HL-60/S4 treated with phorbol 12-myristate 13-acetate at 8.2 ng/mL for 4 days and 3 days (cell line): ENCODE results near the gene MRPL27.

Experiments
- in situ Hi-C: fragments of 300-500 bp; cut with MboI; formaldehyde crosslinking; loops from 2 replicates; pipeline ENCODE4 v1.15.0; 2022; ENCODE audit warnings: low sequenced_read_pairs

The MRPL27 gene

DNA sequence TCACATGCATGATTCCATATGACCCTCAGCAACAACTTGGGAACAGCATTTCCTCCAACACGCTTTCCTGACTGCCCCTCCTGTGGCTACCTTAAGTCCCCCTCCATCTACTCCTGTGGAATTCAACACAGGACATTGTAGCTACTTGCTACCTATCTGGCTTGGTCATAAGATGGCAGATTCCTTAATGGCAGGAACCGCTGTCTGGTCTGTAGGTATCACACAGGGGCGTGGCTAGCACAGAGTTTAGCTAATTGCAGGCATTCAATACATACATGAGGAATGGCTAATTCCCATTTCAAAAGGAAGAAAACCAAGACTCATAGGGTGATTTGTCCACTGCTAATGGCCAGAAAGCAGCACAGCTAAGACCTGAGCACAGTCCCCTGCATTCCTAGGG, 15.7 kb upstream of the MRPL27 start:
- in situ Hi-C loops, result no loop called here

DNA sequence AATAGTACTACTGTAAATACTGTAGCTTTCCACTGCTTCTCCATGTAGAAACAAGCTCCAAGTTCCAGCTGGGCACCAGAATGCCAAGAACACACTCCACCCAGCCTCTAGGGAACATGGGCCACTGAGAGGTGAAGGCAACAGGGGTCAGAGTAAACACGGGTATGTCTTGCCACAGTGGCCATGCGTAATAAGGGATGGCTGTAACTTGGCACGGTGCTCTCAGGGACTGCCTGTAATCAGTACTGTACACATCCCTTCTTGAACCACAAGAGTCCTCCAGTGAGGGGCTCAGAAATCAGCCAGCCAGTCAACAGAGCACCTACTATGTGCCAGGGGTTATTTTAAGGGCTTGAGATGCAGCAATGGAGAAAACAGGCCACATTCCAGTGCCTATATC, 13.5 kb upstream of the MRPL27 start:
- in situ Hi-C loops, result no loop called here

DNA sequence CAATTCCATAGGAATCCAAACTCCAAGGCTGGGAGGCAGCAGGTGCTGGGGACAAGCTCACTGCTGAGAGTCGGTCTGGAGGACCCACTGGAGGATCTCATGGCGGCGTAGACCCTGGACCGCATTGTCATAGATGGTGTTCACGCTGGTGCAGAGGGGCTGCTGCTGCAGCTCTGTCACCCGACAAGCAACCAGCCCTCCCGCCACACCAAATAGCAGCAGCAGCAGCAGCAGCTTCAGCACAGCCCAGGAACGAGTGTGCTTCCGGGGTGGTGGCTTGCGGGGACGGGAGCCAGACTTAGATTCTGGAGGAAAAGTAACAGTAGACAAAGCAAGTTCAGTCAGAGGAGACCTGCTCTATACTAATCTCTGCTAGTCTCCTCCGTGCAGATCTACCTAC, 9.9 kb upstream of the MRPL27 start:
- in situ Hi-C loops, result no loop called here

DNA sequence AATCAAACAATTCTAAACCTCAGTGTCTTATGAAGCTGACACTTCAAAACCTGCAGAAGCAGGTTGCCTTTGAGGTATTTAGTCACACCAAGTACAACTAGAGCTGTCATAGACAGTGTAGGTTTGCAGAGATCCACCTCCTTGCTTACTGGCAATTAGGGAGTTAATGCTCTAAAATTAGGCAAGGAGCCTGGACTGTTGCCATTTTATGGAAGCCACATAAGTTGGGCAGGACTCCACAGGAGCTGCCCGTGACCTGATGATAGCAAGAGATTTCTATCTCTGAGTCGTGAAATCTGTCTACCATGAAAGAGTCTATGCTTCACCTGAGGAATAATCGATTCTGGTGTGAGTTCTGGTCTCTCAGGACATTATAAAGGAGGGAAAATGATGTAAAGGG, 8.9 kb upstream of the MRPL27 start:
- in situ Hi-C loops, result no loop called here

DNA sequence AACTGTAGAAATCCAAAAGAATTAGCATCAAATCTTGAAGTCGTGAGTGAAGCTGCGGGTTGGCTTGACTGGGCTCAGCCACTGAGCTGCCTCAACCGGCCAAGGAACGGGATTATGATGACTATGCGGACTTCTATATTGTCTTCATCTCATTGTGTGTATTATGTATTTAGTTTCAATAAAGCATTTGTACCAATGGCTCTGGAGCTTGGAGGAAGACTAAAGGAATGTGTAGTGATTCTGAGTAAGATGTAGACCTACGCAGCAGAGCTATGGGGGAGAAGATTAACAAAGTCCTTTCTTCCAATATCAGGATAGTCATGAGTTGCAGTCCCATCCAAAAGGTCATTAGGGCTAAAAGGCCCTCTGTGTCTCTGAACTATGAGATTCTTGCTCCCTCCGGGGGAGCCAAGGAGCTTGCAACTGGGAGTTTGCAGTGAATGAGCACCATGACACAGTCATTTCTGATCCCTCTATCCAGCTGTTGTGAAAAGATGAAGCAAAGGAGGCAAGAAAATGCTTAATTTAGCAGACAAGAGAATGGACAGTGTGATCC, 8.4 kb upstream of the MRPL27 start:
- in situ Hi-C loops, result no loop called here

DNA sequence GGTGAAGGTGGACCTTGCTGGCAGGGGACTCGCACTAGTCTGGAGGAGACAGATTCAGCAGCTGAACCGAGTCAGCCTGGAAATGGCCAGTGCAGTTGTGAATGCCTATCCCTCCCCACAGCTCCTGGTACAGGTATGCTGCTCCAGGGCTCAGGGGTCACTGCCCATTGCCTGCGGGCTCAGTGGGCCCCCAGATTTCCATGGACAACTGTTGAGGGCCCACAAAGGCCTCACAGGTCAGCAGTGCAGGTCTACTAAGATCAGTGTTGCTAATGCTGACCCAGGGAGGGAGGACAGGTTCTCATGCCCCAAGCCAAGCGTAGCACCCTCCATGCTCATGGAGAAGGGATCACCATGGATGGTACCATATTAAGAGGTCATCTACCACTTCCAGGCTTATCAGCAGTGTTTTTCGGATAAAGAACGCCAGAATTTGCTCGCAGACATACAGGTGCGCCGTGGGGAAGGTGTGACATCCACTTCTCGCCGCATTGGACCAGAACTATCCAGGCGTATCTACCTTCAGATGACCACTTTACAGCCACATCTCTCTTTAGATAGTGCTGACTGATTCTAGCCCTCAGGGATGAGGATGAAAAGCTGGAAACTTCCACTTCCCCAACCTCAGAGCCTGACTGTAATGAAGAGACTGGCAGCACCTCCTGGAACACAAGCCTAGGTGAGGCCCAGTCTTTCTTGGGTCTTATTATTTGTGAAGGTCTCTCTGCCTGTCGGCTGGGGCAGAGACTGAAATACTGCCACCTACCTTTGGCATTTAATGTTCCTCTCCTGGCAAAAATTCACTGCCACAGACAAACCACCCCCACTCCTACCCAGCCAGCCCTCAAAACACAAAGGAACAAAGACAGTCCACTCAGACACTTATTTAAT, 7.6 kb upstream of the MRPL27 start:
- in situ Hi-C loops, result no loop called here

DNA sequence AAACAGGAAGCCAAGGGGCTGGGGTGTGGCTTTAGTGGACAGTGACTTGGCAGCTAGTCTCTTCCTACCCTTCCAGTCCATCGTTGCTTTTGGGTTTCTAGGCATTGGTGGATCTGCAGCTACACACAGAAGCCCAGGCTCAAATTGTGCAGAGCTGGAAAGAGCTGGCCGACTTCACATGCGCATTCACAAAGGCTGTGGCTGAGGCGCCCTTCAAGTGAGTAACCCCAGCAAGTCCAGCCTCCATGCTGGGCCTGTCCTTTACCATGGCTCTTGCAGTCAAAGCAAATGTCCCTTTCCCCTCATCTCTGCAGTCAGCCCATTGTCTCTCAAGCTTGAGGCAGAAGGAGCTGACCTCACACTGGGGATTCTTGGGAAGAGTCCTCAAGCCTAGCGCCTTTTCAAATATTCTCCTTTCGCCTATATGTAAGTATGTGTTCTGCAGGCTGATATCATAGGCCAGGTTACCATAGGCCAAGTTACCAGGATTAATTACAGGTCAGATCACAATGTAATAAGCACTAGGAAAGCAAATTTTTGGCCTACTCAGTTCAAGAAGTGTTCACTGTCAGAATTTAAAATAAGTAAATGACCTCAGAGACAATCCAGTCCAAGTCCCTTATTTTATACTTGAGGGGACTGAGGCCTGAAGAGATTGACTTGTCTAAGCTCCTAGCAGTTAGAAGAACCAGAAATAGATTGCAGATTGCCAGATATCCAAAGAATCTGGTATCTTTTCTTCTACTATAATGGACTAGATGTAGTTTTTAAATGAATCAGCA, 6.6 kb upstream of the MRPL27 start:
- in situ Hi-C loops, result no loop called here

DNA sequence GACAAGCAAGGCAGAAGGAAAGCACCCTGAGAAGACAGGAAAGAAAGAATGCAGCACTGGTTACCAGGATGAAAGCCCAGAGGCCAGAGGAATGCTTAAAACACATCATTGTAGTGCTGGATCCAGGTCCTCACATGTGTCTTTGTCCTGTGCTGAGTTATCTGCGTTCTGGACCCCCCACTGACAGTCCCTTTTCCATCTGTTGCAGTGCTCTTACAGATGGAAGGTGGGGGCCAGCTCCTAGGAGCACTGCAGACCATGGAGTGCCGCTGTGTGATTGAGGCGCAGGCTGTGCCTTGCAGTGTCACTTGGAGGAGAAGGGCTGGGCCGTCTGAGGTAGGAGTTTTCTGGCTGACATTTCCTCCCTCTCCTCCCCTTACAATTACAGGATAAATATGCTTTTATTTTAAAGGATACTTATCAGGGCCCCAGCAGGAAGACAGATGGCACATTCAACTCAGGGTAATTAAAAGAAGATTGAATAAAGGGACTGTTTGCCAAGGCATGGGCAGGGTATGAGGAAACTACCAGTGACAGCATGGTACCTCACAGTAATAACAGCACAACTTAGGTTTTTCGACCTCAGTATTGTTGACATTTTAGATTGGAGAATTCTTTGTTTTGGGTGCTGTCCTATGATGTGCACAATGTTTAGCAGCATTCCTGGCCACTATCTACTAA, 3.0 kb upstream of the MRPL27 start:
- in situ Hi-C loops, result no loop called here

DNA sequence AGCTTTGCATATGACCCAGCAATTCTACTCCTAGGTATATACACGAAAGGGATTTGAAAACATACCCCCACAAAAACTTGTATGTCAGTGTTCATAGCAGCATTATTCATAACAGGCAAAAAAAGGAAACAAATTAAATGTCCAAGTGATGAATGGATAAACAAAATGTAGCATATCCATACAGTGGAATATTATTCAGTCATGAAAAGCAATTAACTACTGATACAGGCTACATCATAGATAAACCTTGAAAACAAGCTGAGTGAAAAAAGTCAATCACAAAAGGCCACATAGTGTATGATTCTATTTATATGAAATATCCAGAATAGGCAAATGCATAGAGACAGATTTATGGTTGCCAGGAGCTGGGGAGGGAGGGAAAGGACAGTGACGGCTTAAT, 721 bp upstream of the MRPL27 start:
- in situ Hi-C loops, result no loop called here

DNA sequence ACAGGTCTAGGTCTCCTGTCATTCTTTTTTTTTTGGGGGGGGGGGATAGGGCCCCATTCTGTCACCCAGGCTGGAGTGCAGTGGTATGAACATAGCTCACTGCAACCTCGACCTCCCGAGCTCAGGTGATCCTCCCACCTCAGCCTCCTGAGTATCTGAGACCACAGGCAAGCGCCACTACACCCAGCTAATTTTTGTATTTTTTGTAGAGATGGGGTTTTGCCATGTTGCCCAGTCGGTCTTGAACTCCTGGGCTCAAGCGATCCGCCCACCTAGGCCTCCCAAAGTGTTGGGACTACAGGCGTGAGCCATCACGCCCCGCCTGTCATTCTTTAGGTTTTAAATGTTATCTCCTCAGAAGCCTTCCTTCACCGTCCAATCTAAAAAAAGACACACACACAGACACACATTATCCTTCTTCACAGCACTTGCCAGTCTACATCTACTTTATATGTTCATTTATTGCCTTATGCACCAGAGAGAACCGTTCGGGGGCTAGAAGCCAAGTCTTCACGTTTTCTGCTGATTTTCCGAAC, 694 bp downstream of the MRPL27 start:
- in situ Hi-C loops, result no loop called here

DNA sequence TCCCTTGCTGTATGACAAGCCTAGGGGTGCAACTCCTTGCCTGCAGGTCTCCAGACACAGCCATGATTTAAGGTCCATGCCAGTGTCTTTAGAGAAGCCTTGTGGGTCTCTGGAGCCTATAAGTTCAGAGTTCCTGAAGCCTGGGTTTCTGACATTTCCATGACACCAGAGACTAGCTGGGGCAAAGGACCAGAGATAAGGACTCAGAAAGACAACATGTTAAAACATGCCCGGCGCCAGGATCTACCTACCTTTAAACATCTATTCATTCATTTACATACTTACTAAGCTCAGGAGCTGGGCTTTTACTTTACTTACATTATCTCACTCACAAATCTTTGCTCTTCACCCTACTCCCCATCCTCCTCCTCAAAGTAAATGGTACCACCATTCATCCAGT, 1.5 kb downstream of the MRPL27 start:
- in situ Hi-C loops, result no loop called here

DNA sequence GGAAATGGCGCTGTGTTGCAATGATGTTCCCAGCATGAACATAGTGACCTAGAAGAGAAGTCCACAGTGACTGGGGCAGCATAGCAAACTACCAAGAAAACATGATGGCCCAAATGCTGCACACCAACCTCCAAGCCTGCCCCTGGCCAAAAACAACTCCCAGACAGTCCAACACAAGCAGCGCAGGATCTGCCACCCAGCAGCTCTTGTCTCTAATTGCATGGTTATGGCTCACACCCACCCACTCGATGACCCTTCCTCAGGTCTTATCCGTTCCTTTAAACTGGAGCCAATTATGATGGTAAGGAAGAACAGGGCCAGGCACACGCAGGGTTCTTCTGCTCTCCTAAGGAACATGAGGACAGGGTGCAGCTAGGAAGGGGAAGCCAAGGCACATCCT, 2.9 kb downstream of the MRPL27 start:
- in situ Hi-C loops, result no loop called here

DNA sequence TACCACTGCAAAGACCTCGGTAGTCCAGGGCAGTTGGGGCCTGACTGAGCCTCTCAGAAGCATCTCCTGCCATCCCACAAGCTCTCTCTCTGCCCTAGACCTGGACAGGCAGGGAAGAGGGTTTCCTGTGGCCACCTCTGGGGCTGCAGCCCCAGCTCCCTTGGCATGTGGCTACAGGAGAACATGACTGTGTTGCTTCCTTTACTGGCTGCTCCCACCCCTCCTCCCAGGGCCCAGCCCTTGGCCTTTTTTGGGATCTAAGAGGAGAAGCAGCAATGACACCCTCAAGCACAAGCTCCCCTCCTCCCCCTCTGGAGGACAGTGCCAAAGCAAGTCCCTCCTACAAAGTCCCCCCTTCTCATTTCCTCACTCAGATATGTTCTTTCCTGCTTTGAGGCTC, 5.6 kb downstream of the MRPL27 start:
- in situ Hi-C loops, result no loop called here

DNA sequence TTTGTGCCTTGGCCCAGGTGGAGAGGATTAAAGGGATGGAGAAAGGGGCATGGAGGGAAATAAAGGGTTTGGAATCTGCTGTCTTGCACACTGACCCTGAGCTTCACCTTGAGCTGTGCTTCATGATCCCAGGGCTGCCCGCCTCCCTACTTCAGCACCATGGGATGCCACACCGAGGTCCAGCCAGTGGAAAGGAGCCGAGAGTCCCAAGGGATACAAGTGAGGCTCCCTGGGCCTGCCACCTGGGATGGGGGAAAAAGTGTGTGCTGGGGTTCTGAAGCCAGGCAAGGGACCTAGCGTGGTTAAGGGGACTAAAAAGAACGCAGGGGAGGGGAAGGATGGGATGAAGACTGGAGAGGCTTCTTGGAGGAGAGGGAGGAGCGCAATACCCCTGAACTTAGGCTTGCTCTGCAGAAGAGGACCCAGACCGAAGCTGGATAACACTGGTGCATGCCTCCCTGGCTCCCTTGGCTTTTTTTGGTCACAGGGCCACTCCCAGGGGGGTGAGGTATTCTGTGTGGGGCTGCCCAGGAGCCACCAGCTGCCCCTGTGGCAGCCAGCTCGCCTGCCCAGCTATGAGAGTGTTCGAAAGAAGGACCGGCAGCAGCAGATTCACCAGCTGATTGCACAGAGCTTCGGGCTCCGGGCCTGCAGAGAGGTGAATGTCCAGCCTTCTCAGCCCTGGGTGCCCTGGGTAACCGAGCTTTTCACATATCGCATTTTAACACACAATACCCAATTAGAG, 7.2 kb downstream of the MRPL27 start:
- in situ Hi-C loops, result no loop called here

DNA sequence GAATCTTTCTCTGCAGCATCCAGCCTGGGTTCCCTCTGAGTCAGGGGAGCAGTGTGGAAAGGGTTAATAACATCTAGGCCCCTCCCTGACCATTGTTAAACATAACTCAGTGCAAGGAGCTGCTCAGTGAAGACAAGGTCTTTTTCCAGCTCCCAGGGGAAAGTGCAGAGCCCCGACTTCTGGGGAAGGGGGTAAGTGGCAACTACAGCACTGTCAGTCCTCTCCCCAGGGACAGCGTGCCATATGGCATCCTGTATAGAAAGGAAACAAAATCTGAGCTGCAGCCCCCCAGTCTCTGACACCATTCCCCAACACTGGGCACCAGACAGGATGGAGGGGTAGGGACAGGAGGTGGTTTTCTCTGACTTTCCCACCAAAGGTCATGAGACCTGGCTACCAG, 7.8 kb downstream of the MRPL27 start:
- in situ Hi-C loops, result no loop called here

DNA sequence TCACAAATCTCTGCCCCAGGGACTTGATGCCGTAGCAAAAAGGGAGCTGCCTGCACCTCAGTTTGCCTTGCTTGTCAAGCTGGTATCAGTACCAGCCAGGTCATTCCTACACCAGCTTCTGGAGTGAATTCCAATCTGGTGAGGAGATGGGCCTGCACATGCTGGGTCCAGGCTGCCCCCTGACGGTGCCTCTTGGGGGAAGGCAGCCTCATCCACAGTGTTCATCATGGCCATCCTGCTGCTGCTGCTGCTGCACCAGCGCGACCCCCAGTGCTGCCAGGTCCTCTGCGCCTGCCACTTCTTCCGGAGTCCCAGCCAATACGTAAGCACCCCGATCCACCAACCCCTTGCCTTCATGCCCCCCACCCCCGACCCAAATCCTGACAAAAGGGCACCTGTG, 8.3 kb downstream of the MRPL27 start:
- in situ Hi-C loops, result no loop called here

DNA sequence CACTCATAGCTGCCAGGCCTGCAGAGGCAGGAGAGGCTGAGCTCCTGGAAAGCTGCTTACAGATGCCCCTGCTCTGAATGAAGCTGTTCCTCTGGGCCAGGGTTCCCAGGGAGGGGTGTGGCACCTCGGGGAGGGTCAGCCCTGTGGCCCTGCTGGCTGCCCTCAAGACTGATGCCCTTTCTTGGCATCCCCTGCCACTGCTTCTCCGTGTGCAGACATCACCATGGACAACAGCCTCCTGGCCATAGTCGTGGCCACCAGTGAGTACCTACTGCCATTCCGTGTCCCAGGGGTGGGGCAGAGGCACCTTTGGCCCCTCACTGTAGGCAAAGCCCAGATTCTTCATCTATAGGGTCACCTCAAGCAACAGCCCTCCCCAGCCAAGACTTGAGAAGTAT, 8.9 kb downstream of the MRPL27 start:
- in situ Hi-C loops, result no loop called here

DNA sequence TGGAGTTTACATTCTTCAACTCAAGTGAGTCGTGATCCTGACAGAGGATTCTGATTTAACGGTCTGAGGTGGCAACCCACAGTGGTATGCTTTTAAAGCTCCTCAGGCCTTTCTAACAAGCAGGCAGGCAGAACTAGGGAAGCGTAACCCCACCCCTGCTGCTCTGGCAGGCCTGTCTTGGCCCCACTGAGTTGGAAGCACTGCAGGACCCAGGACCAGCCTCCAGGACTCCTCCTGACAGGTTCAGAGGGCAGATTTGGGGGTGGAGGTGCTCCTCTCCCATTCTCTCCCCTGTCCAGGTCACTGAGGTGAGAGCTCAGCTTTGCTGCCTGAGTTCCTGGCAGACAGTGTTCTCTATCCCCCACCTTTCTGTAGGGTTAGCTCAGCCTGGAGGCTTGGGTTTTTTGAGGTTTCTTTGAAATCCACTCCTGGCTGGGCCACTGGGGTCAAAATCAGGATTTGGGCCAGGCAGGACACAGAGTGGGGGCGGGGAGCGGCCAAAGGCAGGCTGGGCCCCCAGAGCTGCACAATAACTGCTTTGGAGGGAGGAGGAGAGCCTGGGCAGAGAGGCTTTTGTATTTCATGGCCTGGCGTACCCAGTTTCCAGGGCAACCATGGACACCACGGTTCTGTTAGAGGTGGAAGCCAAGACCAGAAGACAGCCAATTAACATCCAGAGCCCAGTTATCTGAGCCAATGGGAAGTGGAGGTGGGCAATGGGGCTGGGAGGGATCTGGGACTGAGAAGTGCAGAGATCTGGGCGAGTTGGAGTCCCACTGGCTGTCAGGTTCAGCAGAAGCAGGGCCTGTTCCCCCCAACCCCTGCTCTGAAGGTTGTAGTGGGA, 9.5 kb downstream of the MRPL27 start:
- in situ Hi-C loops, result no loop called here

DNA sequence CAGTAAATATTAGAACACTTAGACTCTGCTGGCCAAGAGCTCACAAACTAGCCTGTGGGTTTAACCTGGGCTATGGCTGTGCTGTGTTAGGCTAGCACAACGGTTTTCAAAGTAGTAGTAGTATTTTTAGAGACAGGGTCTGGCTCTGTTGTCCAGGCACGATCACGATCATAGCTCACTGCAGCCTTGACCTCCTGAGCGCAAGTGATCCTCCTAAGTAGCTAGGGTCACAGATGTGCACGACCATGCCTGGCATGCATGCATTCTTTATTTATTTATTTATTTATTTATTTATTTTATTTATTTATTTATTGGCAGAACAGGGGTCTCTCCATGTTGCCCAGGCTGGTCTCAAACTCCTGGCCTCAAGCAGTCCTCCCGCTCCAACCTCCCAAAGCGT, 10.3 kb downstream of the MRPL27 start:
- in situ Hi-C loops, result no loop called here
